Tibial nerve (tissue), 3 donors: ENCODE results near the gene MEIS2.

Experiments used
- POLR2A ChIP-seq, 2 donors: fragments of 450-650 bp; IDR thresholded peaks; one replicate each; pipeline ENCODE4 v1.6.1; 2017; ENCODE audit warnings: antibody characterized with exemption in 2 of 2, mild to moderate bottlenecking in 2 of 2, moderate library complexity in 2 of 2
- TF ChIP-seq, protein P1 (sequence below), 5 experiments: fragments of 200-600 bp in 3 of 5; fragments of 450-650 bp in 2 of 5; sonication (generic) in 3 of 5; IDR thresholded peaks; one replicate each; pipeline ENCODE4 v1.5.1; 2016 to 2019; ENCODE audit warnings: antibody characterized with exemption in 5 of 5, mild to moderate bottlenecking in 3 of 5, moderate library complexity in 2 of 5

DNA sequence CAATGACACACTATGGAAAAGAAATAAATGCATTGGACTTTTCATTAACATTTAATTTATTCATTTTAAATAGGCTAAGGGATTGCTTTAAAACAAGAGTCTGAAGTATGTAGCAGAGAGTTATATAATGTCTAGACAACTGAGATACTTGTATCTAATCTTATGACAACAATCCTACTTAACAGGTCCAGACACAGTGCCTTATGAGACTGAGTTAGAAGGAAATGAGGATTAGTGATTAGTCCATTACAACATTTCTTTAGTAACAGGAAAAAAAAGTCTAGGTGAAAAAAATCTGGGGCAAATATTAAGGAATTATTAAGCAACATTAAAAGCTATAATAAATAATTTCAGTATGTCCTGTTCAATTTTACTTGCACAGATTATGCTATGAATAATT is 140.6 kb downstream of the MEIS2 start:
- no peak for TF ChIP-seq POLR2A (IDR thresholded peaks at IDR 0.05)
- TF ChIP-seq, protein P1, sequence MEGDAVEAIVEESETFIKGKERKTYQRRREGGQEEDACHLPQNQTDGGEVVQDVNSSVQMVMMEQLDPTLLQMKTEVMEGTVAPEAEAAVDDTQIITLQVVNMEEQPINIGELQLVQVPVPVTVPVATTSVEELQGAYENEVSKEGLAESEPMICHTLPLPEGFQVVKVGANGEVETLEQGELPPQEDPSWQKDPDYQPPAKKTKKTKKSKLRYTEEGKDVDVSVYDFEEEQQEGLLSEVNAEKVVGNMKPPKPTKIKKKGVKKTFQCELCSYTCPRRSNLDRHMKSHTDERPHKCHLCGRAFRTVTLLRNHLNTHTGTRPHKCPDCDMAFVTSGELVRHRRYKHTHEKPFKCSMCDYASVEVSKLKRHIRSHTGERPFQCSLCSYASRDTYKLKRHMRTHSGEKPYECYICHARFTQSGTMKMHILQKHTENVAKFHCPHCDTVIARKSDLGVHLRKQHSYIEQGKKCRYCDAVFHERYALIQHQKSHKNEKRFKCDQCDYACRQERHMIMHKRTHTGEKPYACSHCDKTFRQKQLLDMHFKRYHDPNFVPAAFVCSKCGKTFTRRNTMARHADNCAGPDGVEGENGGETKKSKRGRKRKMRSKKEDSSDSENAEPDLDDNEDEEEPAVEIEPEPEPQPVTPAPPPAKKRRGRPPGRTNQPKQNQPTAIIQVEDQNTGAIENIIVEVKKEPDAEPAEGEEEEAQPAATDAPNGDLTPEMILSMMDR (IDR thresholded peaks at IDR 0.05), result no peak
